B cell (primary cell): ENCODE measurements around the gene PLCG1. TPM values are rescaled to one million over a fixed set of nuclear protein-coding genes. Genes with fewer than 3 reads are reported as not detected.

Source experiments
- ATAC-seq: fragments of 200-7000 bp; cut with Tn5 transposase; one replicate; pipeline ENCODE4 v1.10.0; 2021; ENCODE audit warnings: low read depth, mild to moderate bottlenecking, moderate number of reproducible peaks, moderate library complexity
- CTCF ChIA-PET: fragments of 350-600 bp; sonication (Branson Sonifier 250); formaldehyde crosslinking; loops from one replicate; lab custom pipeline; 2021; ENCODE audit warnings: antibody characterized with exemption, inconsistent platforms; lab: Charles Lee
- POLR2A ChIA-PET: fragments of 350-600 bp; sonication (Branson Sonifier 250); formaldehyde crosslinking; loops from one replicate; lab custom pipeline; 2021; ENCODE audit warnings: antibody characterized with exemption; lab: Charles Lee
- DNase-seq: peaks from one replicate; pipeline ENCODE4 v3.0.0; 2013
- H2AFZ ChIP-seq: 2 replicates; pipeline ENCODE4 v1.6.1; 2012; ENCODE audit warnings: mild to moderate bottlenecking, low read depth, low read length; ENCODE audit not compliant: insufficient read depth, poor library complexity, severe bottlenecking
- H3K27ac ChIP-seq, 2 donors: 1 replicate in 1 of 2; 2 replicates in 1 of 2; pipeline ENCODE4 v1.5.1; 2012 to 2013; ENCODE audit warnings: low read length in 2 of 2, mild to moderate bottlenecking in 2 of 2, moderate library complexity in 1 of 2
- H3K27me3 ChIP-seq, 4 experiments: fragments of 200-600 bp in 1 of 4; sonication (generic) in 1 of 4; replicated peaks in 1 of 4; 1 replicate in 2 of 4; 2 replicates in 2 of 4; pipeline versions ENCODE4 v1.6.1 to v1.7.0; 2013 to 2016; ENCODE audit warnings: low read length in 3 of 4, mild to moderate bottlenecking in 2 of 4, mixed read lengths in 1 of 4, moderate library complexity in 1 of 4; ENCODE audit not compliant: insufficient read depth in 4 of 4, control insufficient read depth in 3 of 4; ENCODE audit errors: control extremely low read depth in 1 of 4
- H3K36me3 ChIP-seq, 2 experiments: replicated peaks in 1 of 2; 1 replicate in 1 of 2; 2 replicates in 1 of 2; pipeline versions ENCODE4 v1.6.1 to v1.7.1; 2013; ENCODE audit warnings: low read length in 1 of 2; ENCODE audit not compliant: insufficient read depth in 2 of 2, control insufficient read depth in 1 of 2; ENCODE audit errors: control extremely low read depth in 1 of 2, extremely low read depth in 1 of 2
- H3K4me1 ChIP-seq, 2 donors: fragments of 200-600 bp in 1 of 2; sonication (generic) in 1 of 2; 1 replicate in 1 of 2; 2 replicates in 1 of 2; pipeline versions ENCODE4 v1.5.1 to v1.6.1; 2013 to 2017; ENCODE audit warnings: low read length in 2 of 2; ENCODE audit not compliant: control insufficient read depth in 2 of 2, insufficient read depth in 2 of 2
- H3K4me2 ChIP-seq: replicated peaks from 2 replicates; pipeline ENCODE3; 2012; ENCODE audit warnings: mild to moderate bottlenecking, low read depth, low read length; ENCODE audit not compliant: poor library complexity, severe bottlenecking
- H3K4me3 ChIP-seq, 5 experiments: fragments of 200-600 bp in 1 of 5; sonication (generic) in 1 of 5; 1 replicate in 3 of 5; 2 replicates in 2 of 5; pipeline versions ENCODE4 v1.5.1 to v1.7.0; 2011 to 2016; ENCODE audit warnings: low read length in 4 of 5, mild to moderate bottlenecking in 4 of 5, low read depth in 2 of 5, control low read depth in 1 of 5, moderate library complexity in 1 of 5; ENCODE audit not compliant: insufficient read depth in 1 of 5; ENCODE audit errors: control extremely low read depth in 1 of 5, extremely low read depth in 1 of 5
- H3K79me2 ChIP-seq: fragments of 200-600 bp; sonication (generic); one replicate; pipeline ENCODE4 v1.6.0; 2016; ENCODE audit warnings: low read length; ENCODE audit not compliant: control insufficient read depth, insufficient read depth
- H3K9ac ChIP-seq: fragments of 200-600 bp; sonication (generic); 2 replicates; pipeline ENCODE4 v1.6.1; 2017; ENCODE audit warnings: mild to moderate bottlenecking, low read length, moderate library complexity
- H3K9me3 ChIP-seq, 3 donors: one replicate each; pipeline versions ENCODE4 v1.6.1 to v1.7.1; 2013; ENCODE audit warnings: low read length in 2 of 3; ENCODE audit not compliant: control insufficient read depth in 2 of 3, insufficient read depth in 1 of 3; ENCODE audit errors: control extremely low read depth in 1 of 3
- H4K20me1 ChIP-seq: 2 replicates; pipeline ENCODE4 v1.6.0; 2012; ENCODE audit warnings: mild to moderate bottlenecking, low read length; ENCODE audit not compliant: insufficient read depth, control insufficient read depth, poor library complexity, severe bottlenecking
- H3K27ac Mint-ChIP-seq: one replicate; pipeline ENCODE4 v1.8.0; 2021; ENCODE audit warnings: mixed read lengths
- H3K27me3 Mint-ChIP-seq: one replicate; pipeline ENCODE4 v1.8.0; 2021; ENCODE audit warnings: mixed read lengths
- H3K4me1 Mint-ChIP-seq: one replicate; pipeline ENCODE4 v1.8.0; 2021; ENCODE audit warnings: mixed read lengths
- H3K4me3 Mint-ChIP-seq: one replicate; pipeline ENCODE4 v1.8.0; 2021; ENCODE audit warnings: mixed read lengths
- H3K9me3 Mint-ChIP-seq: one replicate; pipeline ENCODE4 v1.8.0; 2022; ENCODE audit warnings: mixed read lengths; ENCODE audit not compliant: insufficient read depth
- EZH2 ChIP-seq: IDR thresholded peaks from 2 replicates; pipeline ENCODE4 v1.6.1; 2012; ENCODE audit warnings: borderline replicate concordance, low read depth, mild to moderate bottlenecking, moderate library complexity, low read length; ENCODE audit not compliant: insufficient read depth, poor library complexity, severe bottlenecking
- WGBS: methylation state at CpG from one replicate; pipeline ENCODE4 v1.1.5; 2013; ENCODE audit warnings: missing lambda C conversion rate; ENCODE audit not compliant: insufficient coverage; 5-methylcytosine and 5-hydroxymethylcytosine counted together
- intact Hi-C: fragments of 100-400 bp; cut with micrococcal nuclease; formaldehyde crosslinking; loops from one replicate; pipeline ENCODE4 v1.10.0; 2022
- polyA plus RNA-seq: library from polyadenylated mRNA; depleted of rRNA; stranded (reverse); fragments of >200 nt; gene quantifications from 2 replicates; pipeline ENCODE4 v1.2.3, GENCODE V29; 2012
- total RNA-seq, 2 donors: library from RNA; stranded (reverse); fragments of 120-200 nt in 1 of 2; gene quantifications; 1 replicate in 1 of 2; 2 replicates in 1 of 2; pipeline versions ENCODE4 v1.2.3 to v1.2.4, GENCODE V29; 2013 to 2022
- TF ChIP-seq, protein P1 (sequence below): fragments of 200-600 bp; IDR thresholded peaks from one replicate; pipeline ENCODE4 v1.8.0; 2022; ENCODE audit warnings: antibody characterized with exemption, mild to moderate bottlenecking

Gene PLCG1
- total and polyA plus RNA-seq, 2 donors (not counting 1 experiment from before 2014, with no cell fraction given) = 98.7 to 101 TPM

DNA sequence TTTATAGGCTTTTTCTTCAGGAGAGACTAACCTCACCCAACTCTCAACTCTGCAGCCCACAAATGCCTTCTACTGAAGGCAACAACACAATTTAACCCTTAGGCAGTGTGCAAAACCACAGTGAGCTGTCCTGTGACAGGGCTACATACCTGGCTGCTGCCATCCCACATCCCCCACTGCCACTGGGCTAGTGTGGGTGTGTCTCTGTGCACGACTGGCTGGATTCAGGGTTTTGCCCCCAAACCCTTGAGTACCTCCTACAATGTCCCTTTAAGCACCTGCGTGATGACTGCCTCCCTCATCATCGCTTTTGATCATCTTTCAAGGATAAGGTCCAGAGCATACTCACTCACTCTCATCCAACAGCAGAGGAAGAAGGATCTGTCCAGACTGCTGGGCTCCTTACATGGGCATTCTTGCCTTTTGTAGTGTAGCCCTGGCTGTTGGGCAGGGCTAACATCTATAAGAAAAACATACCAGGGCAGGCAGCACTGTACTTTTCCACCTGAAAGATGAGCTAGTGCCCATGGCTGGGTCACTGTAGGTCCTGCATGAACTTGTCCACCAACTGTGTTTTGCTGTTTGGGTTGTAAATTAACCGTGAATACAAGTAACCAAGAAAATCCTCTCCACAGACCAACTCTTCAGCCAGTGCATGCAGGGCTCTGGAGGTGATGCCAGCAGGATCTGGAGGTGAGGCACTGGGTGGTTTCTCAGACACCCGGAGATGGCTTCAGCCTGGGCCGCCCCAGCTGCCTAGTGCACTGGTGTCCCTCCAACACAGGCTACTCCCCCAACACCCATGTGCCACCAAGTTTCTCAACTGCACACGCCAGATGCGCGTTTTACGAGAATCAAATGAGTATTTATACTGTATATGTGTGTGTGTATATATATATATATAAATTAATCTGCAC is 45.2 kb downstream of the PLCG1 start:
- no peaks in the 10 kb centered on the region for H3K9me3 ChIP-seq
- H3K27me3 ChIP-seq = no peaks in the 10 kb centered on the region
- TF ChIP-seq EZH2 = no peak
- DNase-seq (no peak), ATAC-seq (no peak)
- CTCF ChIA-PET = interaction anchor here (2.4 to 3.1 kb wide), 2 partner anchors 10 to 157 kb away, joined by 11 read pairs; partner anchors contain the start of gene LPIN3
- H3K27ac ChIP-seq = no peak overlapping the region
- H3K4me3 ChIP-seq = no peak overlapping the region
- 94% methylated on average over 4 of the region's 10 CpGs for WGBS
- H3K4me1 ChIP-seq = no peaks in the 10 kb centered on the region
- no peak overlapping the region for H2AFZ ChIP-seq
- H3K4me2 ChIP-seq = no peak overlapping the region
- H3K79me2 ChIP-seq = no peaks in the 10 kb centered on the region
- Mint-ChIP-seq H3K9me3 (no peaks in the 10 kb centered on the region), H3K4me1 (no peaks in the 10 kb centered on the region), H3K27ac (no peak overlapping the region), H3K27me3 (no peaks in the 10 kb centered on the region), H3K4me3 (no peak overlapping the region)
- POLR2A ChIA-PET = no interaction called here
- H4K20me1 ChIP-seq = no peaks in the 10 kb centered on the region
- no peak overlapping the region for H3K9ac ChIP-seq
- H3K36me3 ChIP-seq = peaks cover 0 to 11% of the 10 kb centered on the region in 2 experiments
- intact Hi-C loops = no loop called here

DNA sequence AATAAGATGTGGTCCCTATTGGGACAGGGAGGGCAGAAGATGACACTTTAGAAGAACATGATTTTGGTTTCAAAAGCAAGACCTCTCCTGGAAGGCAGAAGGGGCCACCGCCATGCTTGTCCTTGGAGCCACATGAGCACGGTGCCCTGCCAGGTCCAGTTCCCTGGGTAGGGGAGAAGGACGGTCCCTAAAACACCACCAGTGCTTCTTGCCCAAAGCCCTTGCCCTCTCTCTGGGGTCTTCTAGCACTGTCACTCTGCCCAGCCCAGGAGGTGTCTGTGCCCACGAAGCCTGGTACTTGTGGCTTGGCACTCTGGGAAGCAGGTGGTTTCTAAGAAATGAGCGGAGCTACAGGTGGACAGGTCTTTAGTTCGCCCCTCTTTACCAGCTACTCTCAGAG is 46.0 kb downstream of the PLCG1 start:
- H3K27ac Mint-ChIP-seq = no peak overlapping the region
- intact Hi-C loops = no loop called here

More for the DNA sequence above, 46.0 kb downstream of the PLCG1 start:
- Mint-ChIP-seq H3K4me3 (no peak overlapping the region), H3K9me3 (no peaks in the 10 kb centered on the region), H3K27me3 (no peaks in the 10 kb centered on the region), H3K4me1 (no peaks in the 10 kb centered on the region)
- no peaks in the 10 kb centered on the region for H4K20me1 ChIP-seq
- ATAC-seq (no peak), DNase-seq (no peak)
- H2AFZ ChIP-seq = no peak overlapping the region
- no peaks in the 10 kb centered on the region for H3K4me1 ChIP-seq
- ChIA-PET POLR2A (no interaction called here), CTCF (no interaction called here)
- H3K79me2 ChIP-seq = no peaks in the 10 kb centered on the region
- 100% methylated on average over 3 of the region's 6 CpGs for WGBS
- TF ChIP-seq, protein P1, sequence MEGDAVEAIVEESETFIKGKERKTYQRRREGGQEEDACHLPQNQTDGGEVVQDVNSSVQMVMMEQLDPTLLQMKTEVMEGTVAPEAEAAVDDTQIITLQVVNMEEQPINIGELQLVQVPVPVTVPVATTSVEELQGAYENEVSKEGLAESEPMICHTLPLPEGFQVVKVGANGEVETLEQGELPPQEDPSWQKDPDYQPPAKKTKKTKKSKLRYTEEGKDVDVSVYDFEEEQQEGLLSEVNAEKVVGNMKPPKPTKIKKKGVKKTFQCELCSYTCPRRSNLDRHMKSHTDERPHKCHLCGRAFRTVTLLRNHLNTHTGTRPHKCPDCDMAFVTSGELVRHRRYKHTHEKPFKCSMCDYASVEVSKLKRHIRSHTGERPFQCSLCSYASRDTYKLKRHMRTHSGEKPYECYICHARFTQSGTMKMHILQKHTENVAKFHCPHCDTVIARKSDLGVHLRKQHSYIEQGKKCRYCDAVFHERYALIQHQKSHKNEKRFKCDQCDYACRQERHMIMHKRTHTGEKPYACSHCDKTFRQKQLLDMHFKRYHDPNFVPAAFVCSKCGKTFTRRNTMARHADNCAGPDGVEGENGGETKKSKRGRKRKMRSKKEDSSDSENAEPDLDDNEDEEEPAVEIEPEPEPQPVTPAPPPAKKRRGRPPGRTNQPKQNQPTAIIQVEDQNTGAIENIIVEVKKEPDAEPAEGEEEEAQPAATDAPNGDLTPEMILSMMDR = no peak
- no peak for TF ChIP-seq EZH2
- H3K36me3 ChIP-seq = peaks cover 0 to 11% of the 10 kb centered on the region in 2 experiments
- H3K9ac ChIP-seq = no peak overlapping the region
- peaks cover 0 to 2% (median 0%) of the 10 kb centered on the region in 3 donors for H3K9me3 ChIP-seq
- H3K4me2 ChIP-seq = no peak overlapping the region
- no peaks in the 10 kb centered on the region for H3K27me3 ChIP-seq
- no peak overlapping the region for H3K27ac ChIP-seq
- no peak overlapping the region for H3K4me3 ChIP-seq
